Endodermal cell (in vitro differentiated cells): ENCODE data around the gene SLC25A5. TPM values are rescaled to one million over a fixed set of nuclear protein-coding genes. Genes with fewer than 3 reads are reported as not detected.
A peak's percentile ranks its signal among the peaks of the same experiment; 100 is the strongest.

ENCODE experiments used
- DNase-seq: peaks from one replicate; pipeline ENCODE4 v3.0.0-alpha.2; 2017
- H3K27ac ChIP-seq: 2 replicates; pipeline ENCODE4 v1.5.1; 2013; ENCODE audit warnings: mild to moderate bottlenecking, low read depth, low read length, moderate library complexity
- H3K27me3 ChIP-seq: 2 replicates; pipeline ENCODE4 v1.6.1; 2013; ENCODE audit warnings: mild to moderate bottlenecking, low read length, moderate library complexity; ENCODE audit not compliant: insufficient read depth, control insufficient read depth, poor library complexity, severe bottlenecking
- H3K36me3 ChIP-seq: 2 replicates; pipeline ENCODE4 v1.7.0; 2013; ENCODE audit warnings: mild to moderate bottlenecking, low read length, moderate library complexity; ENCODE audit not compliant: control insufficient read depth, insufficient read depth
- H3K4me1 ChIP-seq: one replicate; pipeline ENCODE4 v1.7.0; 2013; ENCODE audit warnings: low read length; ENCODE audit not compliant: control insufficient read depth, insufficient read depth
- H3K4me3 ChIP-seq: 2 replicates; pipeline ENCODE4 v1.5.1; 2013; ENCODE audit warnings: mild to moderate bottlenecking, low read length, moderate library complexity
- H3K9ac ChIP-seq: 2 replicates; pipeline ENCODE4 v1.6.1; 2013; ENCODE audit warnings: mild to moderate bottlenecking, low read length, moderate library complexity; ENCODE audit not compliant: poor library complexity, severe bottlenecking; ENCODE audit errors: extremely low read depth
- H3K9me3 ChIP-seq: 2 replicates; pipeline ENCODE4 v1.6.1; 2013; ENCODE audit warnings: mild to moderate bottlenecking, low read length, moderate library complexity; ENCODE audit not compliant: control insufficient read depth
- H3K27ac Mint-ChIP-seq: 2 replicates; pipeline ENCODE4 v1.8.0; 2020; ENCODE audit warnings: mixed read lengths
- H3K27me3 Mint-ChIP-seq: 2 replicates; pipeline ENCODE4 v1.8.0; 2021; ENCODE audit warnings: mild to moderate bottlenecking, mixed read lengths; ENCODE audit not compliant: insufficient read depth
- H3K36me3 Mint-ChIP-seq: 2 replicates; pipeline ENCODE4 v1.8.0; 2020; ENCODE audit warnings: low read depth, mixed read lengths
- H3K4me1 Mint-ChIP-seq: 2 replicates; pipeline ENCODE4 v1.8.0; 2020; ENCODE audit warnings: mixed read lengths
- H3K4me3 Mint-ChIP-seq: 2 replicates; pipeline ENCODE4 v1.8.0; 2020; ENCODE audit warnings: mild to moderate bottlenecking, moderate library complexity, mixed read lengths
- H3K9me3 Mint-ChIP-seq: 2 replicates; pipeline ENCODE4 v1.8.0; 2020; ENCODE audit warnings: mild to moderate bottlenecking, mixed read lengths
- WGBS, 2 experiments: methylation state at CpG; one replicate each; pipeline versions ENCODE4 v1.1.5 to v1.1.7; 2013; ENCODE audit warnings: missing lambda C conversion rate in 2 of 2, mixed read lengths in 1 of 2; ENCODE audit not compliant: insufficient coverage in 1 of 2, insufficient read length in 1 of 2; 5-methylcytosine and 5-hydroxymethylcytosine counted together
- total RNA-seq, 2 donors: library from RNA; stranded (reverse); fragmentation: NEBNext Ultra II Directional in 1 of 2; extraction: Animal tissue kit (Norgen Biotek cat#: 25700) in 1 of 2; gene quantifications; 2 replicates in 1 of 2; 3 replicates in 1 of 2; pipeline ENCODE4 v1.2.1, GENCODE V29; 2021
- TF ChIP-seq, protein P1 (sequence below): fragments of 200-600 bp; sonication (generic); conservative IDR thresholded peaks from 2 replicates; pipeline ENCODE4 v1.5.0; 2021; ENCODE audit warnings: antibody characterized with exemption, mild to moderate bottlenecking

The SLC25A5 gene
- total RNA-seq, 2 donors from 2014 or later: 321 TPM

DNA sequence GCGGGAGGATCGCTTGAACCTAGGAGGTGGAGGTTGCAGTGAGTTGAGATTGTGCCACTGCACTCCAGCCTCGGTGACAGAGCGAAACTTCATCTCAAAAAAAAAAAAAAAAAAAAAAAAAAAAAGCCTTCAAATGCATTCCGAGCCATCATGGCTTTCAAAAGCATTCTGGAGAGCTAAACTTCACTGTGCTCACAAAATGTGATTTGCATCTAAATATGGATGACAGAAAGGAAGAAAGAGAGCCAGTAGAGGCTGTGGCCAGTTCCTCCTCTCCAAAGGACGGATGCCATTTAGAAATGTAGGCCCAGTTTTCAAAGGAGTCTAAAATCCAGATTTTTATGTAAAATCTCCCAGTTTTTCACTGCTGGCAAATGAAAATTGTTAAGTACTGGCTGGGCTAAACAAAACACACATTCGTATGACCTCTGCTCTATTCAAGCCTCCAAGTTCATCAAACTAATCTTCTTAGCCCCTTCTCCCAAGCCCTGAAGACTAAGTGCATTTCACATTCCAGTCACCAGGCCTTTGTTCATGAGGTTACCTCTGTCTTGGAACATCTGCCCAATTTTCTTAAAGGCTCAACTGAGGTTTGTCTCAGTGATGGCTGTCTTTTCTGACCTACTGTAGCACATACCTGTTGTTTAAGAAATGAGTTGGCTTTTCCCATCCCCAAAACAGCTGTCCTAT lies 47.1 kb upstream of the SLC25A5 start:
- Mint-ChIP-seq H3K36me3 (peaks cover 3% of the 10 kb centered on the region), H3K27ac (no peak overlapping the region), H3K27me3 (no peaks in the 10 kb centered on the region), H3K4me3 (no peak overlapping the region), H3K9me3 (peaks cover 58% of the 10 kb centered on the region), H3K4me1 (peaks cover 6% of the 10 kb centered on the region)
- H3K9ac ChIP-seq: no peak overlapping the region
- TF ChIP-seq, protein P1, sequence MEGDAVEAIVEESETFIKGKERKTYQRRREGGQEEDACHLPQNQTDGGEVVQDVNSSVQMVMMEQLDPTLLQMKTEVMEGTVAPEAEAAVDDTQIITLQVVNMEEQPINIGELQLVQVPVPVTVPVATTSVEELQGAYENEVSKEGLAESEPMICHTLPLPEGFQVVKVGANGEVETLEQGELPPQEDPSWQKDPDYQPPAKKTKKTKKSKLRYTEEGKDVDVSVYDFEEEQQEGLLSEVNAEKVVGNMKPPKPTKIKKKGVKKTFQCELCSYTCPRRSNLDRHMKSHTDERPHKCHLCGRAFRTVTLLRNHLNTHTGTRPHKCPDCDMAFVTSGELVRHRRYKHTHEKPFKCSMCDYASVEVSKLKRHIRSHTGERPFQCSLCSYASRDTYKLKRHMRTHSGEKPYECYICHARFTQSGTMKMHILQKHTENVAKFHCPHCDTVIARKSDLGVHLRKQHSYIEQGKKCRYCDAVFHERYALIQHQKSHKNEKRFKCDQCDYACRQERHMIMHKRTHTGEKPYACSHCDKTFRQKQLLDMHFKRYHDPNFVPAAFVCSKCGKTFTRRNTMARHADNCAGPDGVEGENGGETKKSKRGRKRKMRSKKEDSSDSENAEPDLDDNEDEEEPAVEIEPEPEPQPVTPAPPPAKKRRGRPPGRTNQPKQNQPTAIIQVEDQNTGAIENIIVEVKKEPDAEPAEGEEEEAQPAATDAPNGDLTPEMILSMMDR: peak; percentile 43
- no peaks in the 10 kb centered on the region for H3K9me3 ChIP-seq
- H3K4me1 ChIP-seq: no peaks in the 10 kb centered on the region
- DNase-seq: no peak
- H3K36me3 ChIP-seq: no peaks in the 10 kb centered on the region
- H3K27me3 ChIP-seq: no peaks in the 10 kb centered on the region
- H3K4me3 ChIP-seq: no peak overlapping the region
- no peak overlapping the region for H3K27ac ChIP-seq
- 91% methylated on average over 7 of the region's 7 CpGs; no CpG with 5 or more reads in 1 of the 2 experiments for WGBS, 2 experiments

DNA sequence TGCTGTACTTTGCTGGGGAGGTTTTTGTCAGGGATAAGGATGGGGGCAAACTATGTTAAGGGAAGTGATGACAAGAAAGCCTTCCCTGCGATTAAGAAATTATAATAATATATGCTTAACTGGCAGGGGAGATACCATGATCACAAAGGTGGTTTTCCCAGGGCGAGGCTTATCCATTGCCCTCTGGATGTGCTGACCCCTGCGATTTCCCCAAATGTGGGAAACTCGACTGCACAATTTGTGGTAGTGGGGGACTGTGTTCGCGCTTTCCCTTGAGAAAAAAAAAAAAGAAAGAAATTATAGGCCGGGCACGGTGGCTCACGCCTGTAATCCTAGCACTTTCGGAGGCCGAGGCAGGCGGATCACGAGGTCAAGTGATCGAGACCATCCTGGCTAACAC lies 44.6 kb upstream of the SLC25A5 start:
- Histone ChIP-seq H3K9ac (no peak overlapping the region), H3K4me3 (no peak overlapping the region), H3K4me1 (no peaks in the 10 kb centered on the region), H3K27me3 (no peaks in the 10 kb centered on the region), H3K9me3 (no peaks in the 10 kb centered on the region), H3K36me3 (no peaks in the 10 kb centered on the region), H3K27ac (no peak overlapping the region)
- Mint-ChIP-seq H3K4me3 (no peak overlapping the region), H3K27ac (no peak overlapping the region), H3K36me3 (peaks cover 10% of the 10 kb centered on the region), H3K9me3 (peaks cover 65% of the 10 kb centered on the region), H3K4me1 (peaks cover 6% of the 10 kb centered on the region), H3K27me3 (no peaks in the 10 kb centered on the region)
- DNase-seq: no peak
- TF ChIP-seq, protein P1: no peak
- 99% methylated on average over 11 of the region's 14 CpGs; no CpG with 5 or more reads in 1 of the 2 experiments for whole genome bisulfite sequencing, 2 experiments

DNA sequence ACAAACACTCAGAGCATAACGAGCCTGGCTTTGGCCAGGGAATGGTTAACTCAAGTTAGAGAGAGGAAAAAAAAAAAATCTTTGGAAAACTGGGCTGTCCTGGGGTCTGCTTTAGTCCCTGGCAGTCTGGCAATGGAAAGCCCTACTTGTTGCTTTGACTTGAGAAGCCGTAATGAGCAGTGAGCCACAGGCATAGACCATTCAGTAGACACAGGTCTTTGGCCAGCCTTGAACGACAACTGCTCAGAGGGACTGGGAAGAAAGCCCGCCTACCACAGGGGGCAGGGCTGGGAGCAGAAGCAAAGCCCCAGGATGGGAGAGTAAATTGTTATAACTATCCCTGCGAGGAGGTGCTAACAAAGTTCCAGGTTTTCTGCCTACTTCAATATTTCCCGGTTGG lies 43.2 kb upstream of the SLC25A5 start:
- Mint-ChIP-seq H3K27ac (no peak overlapping the region), H3K27me3 (no peaks in the 10 kb centered on the region), H3K9me3 (peaks cover 68% of the 10 kb centered on the region), H3K4me3 (no peak overlapping the region), H3K36me3 (peaks cover 10% of the 10 kb centered on the region), H3K4me1 (peaks cover 4% of the 10 kb centered on the region)
- TF ChIP-seq, protein P1: no peak
- WGBS, 2 experiments: 0 to 75% methylated on average over 1 to 6 of the region's 6 CpGs
- no peaks in the 10 kb centered on the region for H3K27me3 ChIP-seq
- no peaks in the 10 kb centered on the region for H3K36me3 ChIP-seq
- DNase-seq: peak; percentile 51
- H3K9ac ChIP-seq: no peak overlapping the region
- H3K9me3 ChIP-seq: no peaks in the 10 kb centered on the region
- no peak overlapping the region for H3K4me3 ChIP-seq
- no peaks in the 10 kb centered on the region for H3K4me1 ChIP-seq
- H3K27ac ChIP-seq: no peak overlapping the region
